ENCODE measurements around the gene PFDN5. TPM values are rescaled to one million over a fixed set of nuclear protein-coding genes. Genes with fewer than 3 reads are reported as not detected.
"Not testable (repeated sequence)": the region's sequence is repeated elsewhere in the genome, so short reads cannot be mapped to it uniquely, and the experiment has no call there.

PFDN5 gene
- total and polyA plus RNA-seq, 2 experiments from 2014 or later, result 199 to 567 TPM

DNA sequence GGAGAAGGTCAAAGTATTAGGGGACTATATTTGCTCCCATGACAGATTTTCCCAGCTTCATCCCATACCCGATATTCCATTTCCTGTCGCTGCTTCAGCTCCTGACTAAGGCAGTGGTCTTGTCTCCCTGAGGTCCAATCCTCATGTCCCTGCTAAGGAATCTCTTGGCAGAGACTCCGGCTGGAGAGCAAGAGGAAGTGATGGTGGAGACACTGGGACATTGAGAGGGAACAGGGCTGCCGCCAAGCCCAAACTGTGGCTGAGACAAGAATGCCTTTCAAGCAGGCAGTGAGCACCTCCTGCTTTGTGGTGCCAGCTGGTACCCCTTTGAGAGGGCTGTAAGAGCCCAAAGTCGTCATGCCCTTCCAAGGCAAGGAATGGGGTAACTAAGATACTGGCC, 35.3 kb downstream of the PFDN5 start (continued):
- TF ChIP-seq CTCF (conservative IDR thresholded peaks at IDR 0.05; ENCODE audit: low read depth in 2 of 2) (no peak), JUNB (IDR thresholded peaks at IDR 0.05; ENCODE audit: unreplicated experiment) (no peak), EZH2phosphoT487 (IDR thresholded peaks at IDR 0.05; ENCODE audit: unreplicated experiment) (no peak)
- TF ChIP-seq, protein P1, sequence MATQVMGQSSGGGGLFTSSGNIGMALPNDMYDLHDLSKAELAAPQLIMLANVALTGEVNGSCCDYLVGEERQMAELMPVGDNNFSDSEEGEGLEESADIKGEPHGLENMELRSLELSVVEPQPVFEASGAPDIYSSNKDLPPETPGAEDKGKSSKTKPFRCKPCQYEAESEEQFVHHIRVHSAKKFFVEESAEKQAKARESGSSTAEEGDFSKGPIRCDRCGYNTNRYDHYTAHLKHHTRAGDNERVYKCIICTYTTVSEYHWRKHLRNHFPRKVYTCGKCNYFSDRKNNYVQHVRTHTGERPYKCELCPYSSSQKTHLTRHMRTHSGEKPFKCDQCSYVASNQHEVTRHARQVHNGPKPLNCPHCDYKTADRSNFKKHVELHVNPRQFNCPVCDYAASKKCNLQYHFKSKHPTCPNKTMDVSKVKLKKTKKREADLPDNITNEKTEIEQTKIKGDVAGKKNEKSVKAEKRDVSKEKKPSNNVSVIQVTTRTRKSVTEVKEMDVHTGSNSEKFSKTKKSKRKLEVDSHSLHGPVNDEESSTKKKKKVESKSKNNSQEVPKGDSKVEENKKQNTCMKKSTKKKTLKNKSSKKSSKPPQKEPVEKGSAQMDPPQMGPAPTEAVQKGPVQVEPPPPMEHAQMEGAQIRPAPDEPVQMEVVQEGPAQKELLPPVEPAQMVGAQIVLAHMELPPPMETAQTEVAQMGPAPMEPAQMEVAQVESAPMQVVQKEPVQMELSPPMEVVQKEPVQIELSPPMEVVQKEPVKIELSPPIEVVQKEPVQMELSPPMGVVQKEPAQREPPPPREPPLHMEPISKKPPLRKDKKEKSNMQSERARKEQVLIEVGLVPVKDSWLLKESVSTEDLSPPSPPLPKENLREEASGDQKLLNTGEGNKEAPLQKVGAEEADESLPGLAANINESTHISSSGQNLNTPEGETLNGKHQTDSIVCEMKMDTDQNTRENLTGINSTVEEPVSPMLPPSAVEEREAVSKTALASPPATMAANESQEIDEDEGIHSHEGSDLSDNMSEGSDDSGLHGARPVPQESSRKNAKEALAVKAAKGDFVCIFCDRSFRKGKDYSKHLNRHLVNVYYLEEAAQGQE (IDR thresholded peaks at IDR 0.05; ENCODE audit: unreplicated experiment), result no peak

GRCh38 chr12:53332339-53332738, 37.0 kb downstream of the PFDN5 start:
- H4K20me1 ChIP-seq (replicated peaks; ENCODE audit: insufficient read depth); H3K4me3 ChIP-seq; H3K79me2 ChIP-seq (replicated peaks; ENCODE audit: insufficient read depth); H3K36me3 Mint-ChIP-seq (ENCODE audit: low read depth); H3K36me3 ChIP-seq (ENCODE audit: insufficient read depth); ATAC-seq; H3K9me2 ChIP-seq (ENCODE audit: insufficient read depth); H3K4me3 Mint-ChIP-seq; H3K27ac Mint-ChIP-seq; H3F3A ChIP-seq (replicated peaks; ENCODE audit: low read depth); H3K27ac ChIP-seq (ENCODE audit: low read depth); H3K9me3 Mint-ChIP-seq; H2AFZ ChIP-seq; H3K4me2 ChIP-seq; DNase-seq (ENCODE audit: low spot score): not testable (repeated sequence)
- peaks cover 26% of the 10 kb centered on the region for H3K4me1 Mint-ChIP-seq
- peaks cover 48% of the 10 kb centered on the region for H3K27me3 ChIP-seq (ENCODE audit: insufficient read depth)
- peaks cover 13% of the 10 kb centered on the region; the same call in 1 of the 2 replicates for H3K4me1 ChIP-seq (ENCODE audit: insufficient read depth)
- peaks cover 32% of the 10 kb centered on the region for H3K27me3 Mint-ChIP-seq (ENCODE audit: insufficient read depth, low read depth, poor library complexity)

- peaks cover 31% of the 10 kb centered on the region for H3K27me3 Mint-ChIP-seq (ENCODE audit: insufficient read depth, low read depth, poor library complexity)
- H3K4me3 ChIP-seq, result no peak overlapping the region
- H2AFZ ChIP-seq, result no peak overlapping the region
- peaks cover 13% of the 10 kb centered on the region; the same call in 1 of the 2 replicates for H3K4me1 ChIP-seq (ENCODE audit: insufficient read depth)
- H4K20me1 ChIP-seq (replicated peaks; ENCODE audit: insufficient read depth), result no peaks in the 10 kb centered on the region
- no peaks in the 10 kb centered on the region for H3K9me2 ChIP-seq (ENCODE audit: insufficient read depth)
- H3F3A ChIP-seq (replicated peaks; ENCODE audit: low read depth), result peaks cover under 1% of the 10 kb centered on the region; the same call in 1 of the 2 replicates
- peaks cover 48% of the 10 kb centered on the region for H3K27me3 ChIP-seq (ENCODE audit: insufficient read depth)
- no peak overlapping the region for H3K4me2 ChIP-seq
- no peak for DNase-seq (ENCODE audit: low spot score)
- peaks cover 25% of the 10 kb centered on the region for H3K4me1 Mint-ChIP-seq
- no peaks in the 10 kb centered on the region; the same call in 2 of the 3 replicates for H3K36me3 Mint-ChIP-seq (ENCODE audit: low read depth)
- no peak overlapping the region for H3K27ac ChIP-seq (ENCODE audit: low read depth)
- no peak overlapping the region for H3K27ac Mint-ChIP-seq
- no peaks in the 10 kb centered on the region for H3K36me3 ChIP-seq (ENCODE audit: insufficient read depth)
- no peak for ATAC-seq
- H3K4me3 Mint-ChIP-seq, result no peak overlapping the region; the same call in 2 of the 3 replicates
- no peaks in the 10 kb centered on the region; the same call in 2 of the 3 replicates for H3K9me3 Mint-ChIP-seq
- no peaks in the 10 kb centered on the region for H3K79me2 ChIP-seq (replicated peaks; ENCODE audit: insufficient read depth)
- no peak for TF ChIP-seq CREB1 (CRISPR knock-in tag; IDR thresholded peaks at IDR 0.05; ENCODE audit: low read depth)
- TF ChIP-seq EZH2 (IDR thresholded peaks at IDR 0.05; ENCODE audit: low read depth, unreplicated experiment), result no peak
- TF ChIP-seq NANOG (IDR thresholded peaks at IDR 0.05; ENCODE audit: borderline replicate concordance), result no peak
- TF ChIP-seq, protein P1 (IDR thresholded peaks at IDR 0.05; ENCODE audit: unreplicated experiment), result no peak
- TF ChIP-seq ZNF331 (CRISPR knock-in tag; IDR thresholded peaks at IDR 0.05; ENCODE audit: low read depth), result no peak
- TF ChIP-seq ZNF114 (CRISPR knock-in tag; IDR thresholded peaks at IDR 0.05), result no peak
- no peak for TF ChIP-seq JUNB (IDR thresholded peaks at IDR 0.05; ENCODE audit: unreplicated experiment)
Observed at GRCh38 chr12:53332744-53333143, 37.4 kb downstream of the PFDN5 start.

Data from GM23338 (cell line).